ENCODE results near the gene ATG7.
A peak's percentile ranks its signal among the peaks of the same experiment; 100 is the strongest.
"Not testable (repeated sequence)": the region's sequence is repeated elsewhere in the genome, so short reads cannot be mapped to it uniquely, and the experiment has no call there.

Gene ATG7

DNA sequence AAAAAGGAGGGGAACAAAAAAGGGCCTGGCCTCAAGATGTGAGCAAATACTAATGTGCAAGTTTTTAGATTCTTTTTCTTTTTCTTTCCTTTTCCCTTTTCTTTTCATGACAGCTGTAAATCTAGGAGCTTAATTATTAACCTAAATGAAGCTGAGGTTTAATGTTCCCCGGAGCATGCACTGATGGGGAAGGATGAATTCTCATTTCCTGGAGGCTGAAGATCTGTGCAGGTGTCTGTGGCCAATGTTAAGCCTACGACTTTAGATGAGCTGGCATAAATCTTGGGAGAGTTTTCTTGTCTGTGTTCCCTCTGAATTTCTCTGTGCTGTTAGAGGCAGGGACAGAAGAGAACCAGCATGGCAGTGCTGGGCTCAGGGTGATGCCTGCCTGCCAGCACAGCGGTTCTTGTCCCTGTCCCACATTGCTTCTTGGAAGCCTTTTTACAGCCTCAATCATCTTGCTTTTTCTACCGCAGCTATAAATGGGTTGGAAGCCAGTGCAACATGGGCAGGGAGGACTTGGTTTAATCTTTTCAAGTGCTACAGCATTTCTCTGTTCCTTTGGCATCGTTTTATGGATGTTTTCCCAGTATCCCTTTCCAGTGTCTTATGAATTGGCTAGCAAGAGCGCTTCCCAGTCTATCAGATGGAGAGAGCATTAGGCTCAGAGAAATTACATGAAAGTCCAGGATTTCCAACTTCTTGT, 119.1 kb downstream of the ATG7 start:
- DNase-seq: peak; percentile 30

DNA sequence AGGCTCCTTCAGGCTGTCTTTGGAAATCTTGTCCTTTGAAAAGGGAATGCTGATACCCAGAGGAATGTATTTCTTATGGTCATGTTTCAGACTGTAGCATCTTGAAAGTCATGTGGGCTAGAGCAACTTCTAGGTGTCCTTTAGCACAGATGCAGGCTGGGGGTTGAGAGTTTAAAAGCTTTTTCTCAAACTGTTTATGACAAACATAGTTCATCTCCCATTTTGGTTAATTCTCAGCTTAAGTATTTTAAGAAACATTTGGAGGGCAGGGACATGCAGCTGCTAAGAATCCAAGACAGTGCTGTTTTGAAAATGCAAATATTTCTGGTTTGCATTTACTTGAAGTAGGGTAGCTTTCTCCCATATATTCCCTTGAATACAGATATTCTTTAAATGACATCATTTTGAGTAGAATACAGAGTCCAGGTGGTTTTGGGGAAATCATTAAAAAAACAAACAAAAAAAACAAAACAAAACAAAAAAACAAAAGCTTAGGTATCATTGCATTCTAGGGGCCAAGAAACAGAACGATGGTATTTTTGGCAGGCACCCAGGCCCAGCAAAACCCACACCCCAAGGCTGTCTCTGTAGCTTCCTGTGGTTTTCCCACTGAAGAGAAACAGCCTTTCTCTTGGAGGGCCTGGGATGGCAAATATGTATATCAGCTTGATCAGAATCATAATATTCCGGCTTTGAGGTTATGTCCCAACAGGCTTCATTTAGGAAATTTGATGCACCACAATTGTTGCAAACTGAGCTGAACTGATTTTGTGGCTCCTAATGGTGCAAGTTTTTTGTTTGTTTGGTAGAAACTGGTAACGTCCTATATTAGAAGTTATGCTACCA, 120.0 kb downstream of the ATG7 start:
- DNase-seq: peak; percentile 35

DNA sequence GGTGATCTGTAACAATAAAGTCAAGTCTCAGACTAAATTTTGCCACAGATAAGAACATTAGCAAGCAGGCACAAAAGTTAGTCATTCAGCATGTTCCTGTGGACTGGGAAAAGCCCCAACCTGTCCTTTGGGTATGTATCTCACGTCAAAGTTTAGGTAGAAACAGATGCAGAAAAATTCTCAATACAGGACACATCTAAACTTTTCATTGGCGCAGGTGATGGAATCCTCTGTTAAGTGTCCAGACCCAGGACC, 120.6 kb downstream of the ATG7 start:
- no peak for DNase-seq

DNA sequence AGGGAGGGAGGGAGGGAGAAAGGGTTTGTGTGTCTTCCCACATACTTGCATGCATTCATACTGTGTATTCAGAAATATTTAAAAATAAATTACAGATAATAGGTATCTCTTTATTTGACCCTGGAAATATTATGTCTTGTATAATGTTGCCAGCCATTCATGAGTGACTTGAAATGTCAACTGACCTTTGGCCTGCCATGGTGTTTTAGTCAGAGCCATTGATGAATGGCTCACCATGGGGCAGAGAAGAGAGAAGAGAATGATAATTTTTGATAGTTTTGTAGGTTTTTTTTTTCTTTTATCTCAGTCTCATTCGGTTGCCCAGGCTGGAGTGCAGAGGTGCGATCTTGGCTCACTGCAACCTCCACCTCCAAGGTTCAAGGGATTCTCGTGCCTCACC, 121.2 kb downstream of the ATG7 start:
- no peak for DNase-seq

DNA sequence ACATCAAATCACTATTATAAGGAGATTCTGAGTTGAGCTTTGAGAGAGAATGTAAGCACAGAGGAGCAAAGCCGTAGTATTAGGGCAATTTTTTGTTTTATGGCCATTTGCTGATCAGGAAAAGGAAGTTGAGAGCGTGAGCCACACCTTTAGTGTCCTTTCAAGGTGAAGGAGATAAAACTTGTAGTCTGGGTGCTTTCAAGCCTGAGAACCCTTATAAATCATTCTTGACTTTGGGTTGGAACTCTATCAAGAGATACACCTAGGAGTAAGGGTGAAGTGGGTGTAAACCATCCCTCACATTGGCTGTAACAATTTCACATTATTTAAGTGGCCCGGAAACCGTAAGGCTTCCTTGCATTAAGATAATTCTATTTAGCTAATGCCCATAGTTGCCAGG, 122.2 kb downstream of the ATG7 start:
- no peak for DNase-seq

DNA sequence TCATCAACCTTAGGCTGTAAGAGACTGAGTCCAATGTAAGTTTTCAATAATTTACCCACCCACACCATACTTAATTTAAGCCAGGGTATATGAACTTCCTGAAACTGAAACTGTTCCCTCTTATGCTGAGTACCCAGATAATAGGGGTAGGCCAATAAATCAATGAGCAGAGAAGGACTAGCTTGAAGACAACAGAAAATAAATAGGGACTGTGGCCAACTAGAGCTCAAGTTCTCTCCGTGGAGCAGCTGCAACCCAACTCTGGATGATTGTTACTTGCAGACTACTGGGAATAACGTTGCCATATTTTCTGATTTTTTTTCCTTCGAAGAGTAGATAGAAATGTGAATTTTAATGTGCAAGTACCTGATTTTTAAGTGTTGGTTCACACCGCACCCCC, 128.0 kb downstream of the ATG7 start:
- DNase-seq: no peak

DNA sequence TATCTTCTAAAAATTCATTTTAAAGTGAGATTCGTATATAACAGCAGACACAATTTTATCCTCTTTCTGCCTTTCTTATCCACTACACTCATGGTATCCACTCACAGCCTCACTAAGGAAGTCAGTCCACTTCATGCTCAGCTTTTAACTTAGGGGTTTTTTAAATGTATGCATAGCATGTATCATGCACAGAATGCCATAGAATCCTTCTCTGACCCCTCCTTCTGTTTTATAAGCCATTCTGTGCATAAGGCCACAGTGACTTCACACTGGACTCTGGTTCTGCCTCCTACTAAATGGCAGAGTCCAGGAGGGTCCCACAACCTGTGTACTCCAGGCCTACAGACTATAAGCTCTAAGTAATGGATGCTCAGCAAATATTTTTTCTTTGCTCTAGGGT, 129.2 kb downstream of the ATG7 start:
- no peak for DNase-seq

DNA sequence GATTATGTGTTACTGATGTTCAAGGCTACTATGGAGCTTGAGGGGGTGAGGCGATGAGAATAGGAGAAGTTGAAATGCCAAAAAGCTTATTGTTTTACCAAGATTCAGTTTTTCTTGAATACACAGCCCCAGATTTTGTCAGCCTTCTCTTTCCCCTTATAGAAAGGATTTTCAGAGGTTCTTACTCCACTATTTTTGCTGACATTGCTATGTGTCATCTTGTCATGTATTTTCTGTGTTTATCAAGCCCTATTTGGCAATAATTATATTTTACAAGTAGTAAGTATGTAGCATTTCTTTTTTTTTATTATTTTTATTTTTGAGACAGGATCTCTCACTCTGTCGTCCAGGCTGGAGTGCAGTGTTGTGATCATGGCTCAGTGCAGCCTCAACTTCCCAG, 133.1 kb downstream of the ATG7 start:
- no peak for DNase-seq

DNA sequence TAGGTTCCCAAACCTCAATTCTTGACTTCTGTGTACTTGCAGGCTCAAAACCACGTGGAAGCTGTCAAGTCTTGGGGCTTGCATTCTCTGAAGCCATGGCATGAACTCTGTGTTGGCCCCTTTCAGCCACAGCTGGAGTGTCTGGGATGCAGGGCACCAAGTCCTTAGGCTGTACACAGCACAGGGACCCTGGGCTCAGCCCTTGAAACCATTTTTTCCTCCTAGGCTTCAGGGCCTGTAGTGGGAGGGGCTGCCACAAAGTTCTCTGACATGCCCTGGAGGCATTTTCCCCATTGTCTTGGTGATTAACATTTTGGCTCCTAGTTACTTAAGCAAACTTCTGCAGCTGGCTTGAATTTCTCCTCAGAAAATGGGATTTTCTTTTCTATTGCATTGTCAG, 135.4 kb downstream of the ATG7 start:
- no peak for DNase-seq

DNA sequence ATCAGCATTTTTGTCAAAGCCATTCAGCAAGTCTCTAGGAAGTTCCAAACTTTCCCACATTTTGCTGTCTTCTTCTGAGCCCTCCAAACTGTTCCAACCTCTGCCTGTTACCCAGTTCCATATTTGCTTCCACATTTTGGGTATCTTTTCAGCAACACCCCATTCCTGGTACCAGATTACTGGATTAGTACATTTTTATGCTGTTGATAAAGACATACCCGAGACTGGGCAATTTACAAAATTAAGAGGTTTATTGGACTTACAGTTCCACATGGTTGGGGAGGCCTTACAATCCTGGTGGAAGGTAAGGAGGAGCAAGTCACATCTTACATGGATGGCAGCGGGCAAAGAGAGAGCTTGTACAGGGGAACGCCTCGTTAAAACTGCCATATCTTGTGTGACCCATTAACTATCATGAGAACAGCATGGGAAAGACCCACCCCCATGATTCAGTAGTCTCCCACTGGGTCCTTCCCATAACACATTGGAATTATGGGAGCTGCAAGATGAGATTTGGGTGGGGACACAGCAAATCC, 136.2 kb downstream of the ATG7 start:
- not testable (repeated sequence) for DNase-seq

DNA sequence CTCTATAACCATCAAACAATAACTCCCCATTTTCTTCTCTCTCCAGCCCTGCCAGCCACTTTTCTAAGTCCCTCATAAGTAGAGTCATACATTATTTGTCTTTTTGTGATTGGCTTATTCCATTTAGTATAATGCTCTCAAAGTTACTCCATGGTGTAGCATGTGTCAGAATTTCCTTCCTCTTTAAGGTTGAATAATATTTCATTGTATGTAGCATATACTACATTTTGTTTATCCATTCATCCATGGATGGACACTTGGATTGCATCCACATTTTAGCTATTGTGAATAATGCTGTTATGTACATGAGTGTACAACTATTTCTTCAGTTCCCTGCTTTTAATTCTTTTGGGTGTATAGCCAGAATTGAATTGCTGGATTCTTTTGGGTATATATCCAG, 138.4 kb downstream of the ATG7 start:
- DNase-seq: no peak

DNA sequence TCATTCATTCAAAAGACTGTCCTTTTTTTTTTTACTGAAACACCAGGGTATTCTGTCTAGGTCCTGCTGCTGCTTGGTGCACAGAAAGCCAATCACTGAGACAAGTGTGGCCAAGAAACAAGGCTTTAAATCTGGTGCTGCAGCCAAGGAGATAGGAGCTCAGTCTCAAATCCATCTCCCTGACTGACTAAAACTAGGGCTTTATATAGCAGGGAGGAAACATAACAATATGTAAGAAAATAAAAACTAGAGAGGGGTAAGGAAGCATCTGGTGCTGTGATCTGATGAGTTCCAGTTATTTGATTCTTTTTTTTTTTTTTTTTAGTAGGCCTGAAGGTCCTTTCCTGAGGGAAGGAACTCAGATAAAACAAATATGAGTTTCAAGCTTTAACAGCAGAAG, 139.8 kb downstream of the ATG7 start:
- no peak for DNase-seq

DNA sequence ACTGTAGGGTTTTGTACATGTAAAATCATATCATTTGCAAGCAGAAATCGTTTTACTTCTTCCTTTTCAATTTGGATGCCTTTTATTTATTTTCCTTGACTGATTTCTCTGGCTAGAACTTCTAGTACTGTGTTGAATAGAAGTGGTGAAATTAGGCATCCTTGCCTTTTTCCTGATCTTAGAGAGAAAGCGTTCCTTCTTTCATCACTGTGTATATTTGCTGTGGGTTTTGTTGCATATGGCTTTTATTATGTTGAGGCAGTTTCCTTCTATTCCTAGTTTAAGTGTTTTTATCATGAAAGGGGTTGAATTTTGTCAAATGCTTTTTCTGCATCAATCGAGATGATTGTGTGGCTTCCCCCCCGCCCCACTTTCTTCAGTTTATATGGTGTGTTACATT, 140.9 kb downstream of the ATG7 start:
- no peak for DNase-seq

DNA sequence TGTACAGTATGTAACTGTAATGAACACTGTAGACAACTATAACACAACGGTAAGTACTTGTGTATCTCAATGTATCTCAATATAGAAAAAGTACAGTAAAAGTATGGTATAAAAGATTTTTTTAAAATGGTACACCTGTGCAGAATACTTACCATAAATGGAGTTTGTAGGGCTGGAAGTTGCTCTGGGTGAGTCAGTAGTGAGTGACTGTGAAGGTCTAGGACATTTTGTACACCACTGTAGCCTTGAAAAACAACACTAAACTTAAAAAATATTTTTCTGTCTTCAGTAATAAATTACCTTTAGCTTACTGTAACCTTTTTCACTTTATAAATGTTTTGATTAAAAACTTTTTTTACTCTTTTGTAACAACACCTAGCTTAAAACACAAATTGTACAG, 142.9 kb downstream of the ATG7 start:
- no peak for DNase-seq

DNA sequence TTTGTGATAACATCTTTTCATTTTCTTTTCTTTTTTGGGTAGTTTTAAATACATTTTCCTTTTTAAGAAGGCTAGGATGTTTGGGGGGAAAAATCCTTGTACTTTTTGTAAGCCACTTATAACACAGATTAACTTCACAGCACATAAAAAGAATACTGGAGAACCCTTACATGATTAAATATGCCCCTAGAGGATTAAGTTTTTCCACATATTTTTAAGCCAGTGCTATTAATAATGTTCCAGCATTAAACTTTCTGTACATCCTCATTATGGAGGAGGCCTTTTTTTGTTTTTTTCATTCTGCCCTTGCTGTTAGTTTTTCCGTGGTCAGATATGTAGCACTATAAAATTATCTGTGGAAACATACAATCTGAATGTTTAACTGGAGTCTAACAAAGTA, 147.9 kb downstream of the ATG7 start:
- DNase-seq: no peak

DNA sequence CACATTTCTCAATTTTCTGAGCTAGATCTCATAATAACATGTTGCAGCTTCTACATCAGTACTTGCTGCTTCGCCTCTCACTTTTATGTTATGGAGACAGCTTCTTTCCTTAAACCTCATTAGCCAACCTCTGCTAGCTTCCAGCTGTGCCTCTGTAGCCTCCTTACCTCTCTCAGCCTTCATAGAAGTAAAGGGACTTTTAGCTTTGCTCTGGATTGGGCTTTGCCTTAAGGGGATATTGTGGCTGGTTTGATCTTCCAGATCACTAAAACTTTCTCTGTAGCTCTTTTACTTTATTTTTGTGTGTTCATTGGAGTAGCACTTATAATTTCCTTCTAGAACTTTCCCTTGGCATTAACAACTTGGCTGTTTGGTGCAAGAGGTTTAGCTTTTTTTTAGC, 150.1 kb downstream of the ATG7 start:
- DNase-seq: no peak

DNA sequence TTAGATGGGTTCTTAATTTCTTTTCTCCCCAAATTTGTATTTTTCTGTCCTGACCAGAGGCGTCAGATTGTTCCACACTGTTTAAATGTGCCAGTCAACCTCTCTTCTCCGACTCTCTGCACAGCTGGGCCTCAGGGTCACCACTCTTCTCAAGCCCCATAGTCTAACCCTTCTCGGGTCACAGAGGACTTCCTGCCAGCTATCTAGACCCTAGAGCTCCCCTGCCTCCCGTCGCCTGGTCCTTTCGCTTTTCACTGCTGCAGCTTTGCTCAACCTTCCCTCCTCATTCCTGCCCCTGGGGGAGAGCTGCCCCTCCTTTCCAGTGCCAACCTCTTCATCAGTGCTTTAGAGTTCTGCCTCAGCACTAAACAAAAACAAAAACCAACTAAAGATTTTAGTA, 151.7 kb downstream of the ATG7 start:
- no peak for DNase-seq

DNA sequence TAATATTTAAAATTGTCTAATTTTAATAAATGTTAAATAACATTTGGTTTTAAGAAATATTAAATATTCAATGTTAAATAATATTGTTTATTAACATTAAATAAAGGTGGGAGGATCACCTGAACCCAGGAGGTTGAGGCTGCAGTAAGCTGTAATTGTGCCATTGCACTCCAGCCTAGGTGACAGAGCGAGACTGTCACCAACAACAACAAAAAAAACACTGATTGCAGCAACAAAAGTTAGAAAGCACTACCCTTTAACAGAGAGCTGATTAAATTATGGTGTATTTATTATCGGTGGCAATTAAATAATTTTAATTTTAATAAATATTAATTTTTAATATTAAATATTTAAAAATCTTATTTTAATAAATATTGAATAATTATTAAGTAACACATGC, 152.1 kb downstream of the ATG7 start:
- DNase-seq: no peak

DNA sequence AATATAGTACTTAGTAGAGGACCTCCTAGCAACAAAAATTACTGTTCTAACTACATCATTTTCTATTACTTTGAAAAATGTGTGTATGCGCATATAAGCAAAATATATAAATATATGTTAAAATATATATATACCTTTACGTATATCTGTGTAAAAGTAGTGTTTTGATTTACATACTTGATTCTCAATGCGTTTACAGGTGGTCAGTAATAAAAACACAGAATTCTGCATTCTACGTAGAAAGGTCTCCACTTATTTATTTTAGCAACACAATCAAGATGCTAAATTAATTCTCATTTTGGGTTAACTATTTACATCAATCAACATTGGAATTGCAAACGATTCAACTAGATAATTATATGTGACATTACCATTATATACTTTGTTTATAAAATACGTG, 158.0 kb downstream of the ATG7 start:
- DNase-seq: no peak

DNA sequence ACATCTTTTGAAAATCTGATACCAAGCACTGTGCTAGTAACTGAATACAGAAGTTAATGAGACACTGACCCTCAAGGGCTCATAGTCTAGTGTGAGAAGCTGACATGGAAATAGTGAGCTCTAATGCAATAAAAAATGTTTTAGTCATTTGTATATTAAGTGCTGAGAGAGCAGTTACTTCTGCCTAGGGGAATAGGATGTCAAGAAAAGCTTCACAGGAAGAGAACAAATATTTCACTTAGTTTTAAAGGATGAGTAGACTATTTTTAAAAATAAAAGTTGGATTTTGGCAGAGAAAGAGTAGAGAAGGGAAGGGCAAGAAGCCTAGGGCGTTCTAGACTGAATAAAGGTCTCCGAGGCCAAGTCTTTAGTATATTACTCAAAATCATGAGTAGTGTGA, 158.4 kb downstream of the ATG7 start:
- no peak for DNase-seq

DNA sequence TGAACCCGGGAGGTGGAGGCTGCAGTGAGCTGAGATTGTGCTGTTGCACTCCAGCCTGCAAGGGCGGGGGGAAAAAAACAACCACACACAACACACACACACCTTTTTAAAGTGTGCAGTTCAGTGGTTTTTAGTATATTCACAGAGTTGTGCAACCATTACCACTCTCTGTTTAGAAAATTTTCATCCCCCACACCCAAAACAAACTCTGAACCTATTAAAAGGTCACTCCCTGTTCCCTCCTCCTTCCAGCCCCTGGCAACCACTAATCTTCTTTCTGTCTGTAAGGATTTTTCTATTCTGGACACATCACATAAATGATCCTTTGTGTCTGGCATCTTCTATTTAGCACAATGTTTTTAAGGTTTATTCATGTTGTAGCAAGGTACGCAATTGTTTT, 159.1 kb downstream of the ATG7 start:
- DNase-seq: no peak

DNA sequence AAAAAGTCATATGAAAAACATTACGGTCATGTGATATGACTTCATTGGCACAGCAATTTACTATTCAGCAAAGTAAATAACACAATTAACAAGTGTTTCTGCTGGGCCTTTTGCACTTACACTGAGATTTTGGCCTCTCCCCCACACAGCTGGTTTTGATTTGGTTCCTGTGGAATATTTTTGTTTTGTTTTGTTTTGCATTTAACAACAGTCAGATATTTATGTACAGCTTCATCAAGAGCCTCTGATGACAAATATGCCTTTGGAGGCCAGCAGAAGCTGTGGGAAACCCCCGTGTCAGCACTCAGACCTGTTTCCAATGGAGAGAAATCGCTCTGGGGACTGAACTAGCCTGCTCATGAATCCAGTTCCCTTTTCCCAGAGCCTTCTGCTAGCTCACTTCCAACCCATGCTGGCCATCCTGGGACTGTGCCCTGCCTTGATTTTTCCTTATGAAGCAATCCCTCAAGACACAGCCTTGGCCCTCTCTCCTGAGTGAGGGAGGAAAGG, 161.9 kb downstream of the ATG7 start:
- peak; percentile 85 for DNase-seq

DNA sequence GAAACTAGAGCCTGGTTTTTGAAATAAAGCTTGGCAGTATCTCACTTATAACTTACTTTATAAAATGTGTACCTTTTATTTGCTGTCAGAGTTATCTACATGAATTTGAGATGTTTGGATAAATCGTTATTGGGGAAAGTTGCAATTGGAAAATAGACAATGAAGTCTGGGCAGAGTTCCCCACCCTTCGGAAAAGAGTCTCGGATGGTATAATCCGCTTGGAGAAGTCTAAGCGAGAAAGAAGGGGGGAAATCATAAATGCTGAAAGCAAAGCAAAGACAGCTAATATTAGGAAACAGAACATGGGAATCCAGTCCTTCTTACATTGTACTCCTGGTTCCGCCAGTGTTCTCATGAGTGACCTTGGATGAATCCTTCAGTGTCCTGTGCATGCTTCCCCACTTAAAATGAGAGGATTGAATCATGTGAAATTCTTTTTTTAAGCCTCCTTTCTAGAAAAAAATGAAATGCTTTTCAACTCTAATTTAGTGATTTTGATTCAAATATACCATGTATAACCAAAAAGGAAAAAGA, 162.4 kb downstream of the ATG7 start:
- no peak for DNase-seq

Measured in right hindlimb (tissue), 1 donor.